ENCODE results near the gene RYR2.

DNA sequence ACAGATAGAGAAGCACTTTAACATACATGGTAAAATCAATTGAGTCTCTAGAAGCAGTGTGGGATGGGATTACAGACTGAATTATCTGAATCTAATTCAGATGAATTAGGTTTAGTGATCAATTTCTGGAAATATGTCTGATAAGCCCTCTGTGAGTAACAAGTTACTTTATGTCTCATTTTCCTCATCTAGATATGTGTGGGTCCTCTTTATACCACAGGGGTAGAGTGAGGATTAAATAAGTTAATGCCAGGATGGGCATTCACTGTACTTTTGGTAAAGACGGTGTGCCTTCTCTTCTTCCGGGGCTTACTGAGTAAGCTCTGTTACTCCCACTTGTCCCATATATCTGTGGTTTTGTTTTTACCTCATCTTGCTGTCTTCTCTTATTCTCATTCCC is 225.8 kb downstream of the RYR2 start:
- TF ChIP-seq, protein P1, sequence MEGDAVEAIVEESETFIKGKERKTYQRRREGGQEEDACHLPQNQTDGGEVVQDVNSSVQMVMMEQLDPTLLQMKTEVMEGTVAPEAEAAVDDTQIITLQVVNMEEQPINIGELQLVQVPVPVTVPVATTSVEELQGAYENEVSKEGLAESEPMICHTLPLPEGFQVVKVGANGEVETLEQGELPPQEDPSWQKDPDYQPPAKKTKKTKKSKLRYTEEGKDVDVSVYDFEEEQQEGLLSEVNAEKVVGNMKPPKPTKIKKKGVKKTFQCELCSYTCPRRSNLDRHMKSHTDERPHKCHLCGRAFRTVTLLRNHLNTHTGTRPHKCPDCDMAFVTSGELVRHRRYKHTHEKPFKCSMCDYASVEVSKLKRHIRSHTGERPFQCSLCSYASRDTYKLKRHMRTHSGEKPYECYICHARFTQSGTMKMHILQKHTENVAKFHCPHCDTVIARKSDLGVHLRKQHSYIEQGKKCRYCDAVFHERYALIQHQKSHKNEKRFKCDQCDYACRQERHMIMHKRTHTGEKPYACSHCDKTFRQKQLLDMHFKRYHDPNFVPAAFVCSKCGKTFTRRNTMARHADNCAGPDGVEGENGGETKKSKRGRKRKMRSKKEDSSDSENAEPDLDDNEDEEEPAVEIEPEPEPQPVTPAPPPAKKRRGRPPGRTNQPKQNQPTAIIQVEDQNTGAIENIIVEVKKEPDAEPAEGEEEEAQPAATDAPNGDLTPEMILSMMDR (conservative IDR thresholded peaks at IDR 0.05; ENCODE audit: low read depth, low read length) = no peak
- TF ChIP-seq EZH2 (IDR thresholded peaks at IDR 0.05; ENCODE audit: borderline replicate concordance, low read depth, low read length, poor library complexity, severe bottlenecking) = no peak

All from A673 (cell line).